HCT116 (cell line): Measurements from ENCODE around the gene ADAM8.

Experiments used
- CBX3 ChIP-seq: IDR thresholded peaks from 2 replicates; pipeline ENCODE4 v1.6.1; 2012; ENCODE audit warnings: low read depth
- ELF1 ChIP-seq: IDR thresholded peaks from 2 replicates; pipeline ENCODE4 v1.6.1; 2012; ENCODE audit warnings: low read depth, borderline replicate concordance
- EZH2 ChIP-seq: fragments of 200-600 bp; sonication (generic); IDR thresholded peaks from 2 replicates; pipeline ENCODE4 v1.6.1; 2017; ENCODE audit warnings: antibody characterized with exemption, mixed run types
- EZH2phosphoT487 ChIP-seq: fragments of 200-600 bp; IDR thresholded peaks from 2 replicates; pipeline ENCODE4 v1.6.1; 2018; ENCODE audit warnings: antibody characterized with exemption, borderline replicate concordance
- POLR2A ChIP-seq: IDR thresholded peaks from 2 replicates; pipeline ENCODE4 v1.7.0; 2011; ENCODE audit warnings: borderline replicate concordance; ENCODE audit not compliant: insufficient read depth, insufficient read length; ENCODE audit errors: extremely low read depth
- POLR2AphosphoS5 ChIP-seq: IDR thresholded peaks from 2 replicates; pipeline ENCODE4 v1.6.1; 2011; ENCODE audit warnings: mild to moderate bottlenecking, low read depth, low read length, moderate library complexity
- SIN3A ChIP-seq: IDR thresholded peaks from 2 replicates; pipeline ENCODE4 v1.6.1; 2012; ENCODE audit warnings: low read depth
- SP1 ChIP-seq: IDR thresholded peaks from 2 replicates; pipeline ENCODE4 v1.6.1; 2012; ENCODE audit warnings: low read depth
- YY1 ChIP-seq: IDR thresholded peaks from 2 replicates; pipeline ENCODE4 v1.6.1; 2011; ENCODE audit warnings: low read length, low read depth, moderate library complexity, mild to moderate bottlenecking; ENCODE audit not compliant: insufficient replicate concordance; ENCODE audit errors: extremely low read depth
- TF ChIP-seq, protein P1 (sequence below), 3 experiments: fragments of 200-600 bp in 1 of 3; sonication (generic) in 1 of 3; IDR thresholded peaks in 2 of 3; conservative IDR thresholded peaks in 1 of 3; 2 replicates each; pipeline ENCODE4 v1.5.1; 2012 to 2017; ENCODE audit warnings: low read depth in 2 of 3, low read length in 2 of 3, antibody characterized with exemption in 1 of 3, borderline replicate concordance in 1 of 3, control low read depth in 1 of 3, mild to moderate bottlenecking in 1 of 3, mixed read lengths in 1 of 3, mixed run types in 1 of 3, moderate library complexity in 1 of 3; ENCODE audit not compliant: insufficient read depth in 1 of 3
- TF ChIP-seq, protein P2 (sequence below): IDR thresholded peaks from 2 replicates; pipeline ENCODE4 v1.6.1; 2012
- TF ChIP-seq, protein P3 (sequence below): IDR thresholded peaks from 2 replicates; pipeline ENCODE4 v1.6.1; 2012; ENCODE audit warnings: low read depth

DNA sequence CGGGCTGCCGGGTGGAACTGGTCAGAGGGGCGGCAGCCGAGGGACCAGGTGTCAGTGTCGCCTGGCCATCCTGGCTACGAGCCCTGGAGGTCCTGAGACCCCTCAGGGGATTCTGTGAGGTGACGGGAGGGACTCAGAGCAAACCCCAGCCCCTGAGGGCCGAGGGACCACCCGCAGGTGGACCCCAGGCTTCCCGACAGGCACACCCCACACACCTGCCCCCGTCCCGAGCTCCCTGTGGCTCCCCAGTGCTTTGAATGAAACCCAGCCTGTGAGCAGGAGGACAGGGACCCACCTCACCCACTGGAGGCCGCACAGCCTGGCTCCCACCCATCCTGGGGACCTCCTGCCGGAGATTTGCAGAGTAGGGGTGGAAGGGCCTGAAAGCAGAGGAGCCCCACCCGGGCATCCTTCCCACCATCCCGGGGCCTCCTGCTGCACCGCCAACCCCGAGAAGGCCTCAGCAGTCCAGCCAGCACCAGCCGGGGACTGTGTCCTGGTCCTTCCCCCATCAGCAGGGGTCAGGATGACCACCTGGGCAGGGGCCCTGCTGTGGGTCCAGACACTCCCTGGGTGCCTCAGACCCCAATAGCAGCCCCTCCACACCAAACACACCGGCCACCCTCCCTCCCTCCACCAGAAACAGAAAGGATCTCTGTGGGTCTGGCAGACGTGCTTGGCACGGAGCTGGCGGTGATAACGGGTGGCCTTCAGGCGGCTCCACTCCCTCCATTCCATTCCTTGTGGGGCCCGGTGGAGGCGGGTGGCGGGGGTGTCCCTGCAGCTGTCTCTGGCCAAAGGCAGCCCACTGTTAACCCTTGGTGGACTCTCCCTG is 25.1 kb downstream of the ADAM8 start:
- TF ChIP-seq SP1, result no peak
- no peak for TF ChIP-seq EZH2phosphoT487
- TF ChIP-seq EZH2, result no peak
- TF ChIP-seq POLR2A, result no peak
- TF ChIP-seq POLR2AphosphoS5, result no peak
- no peak for TF ChIP-seq CBX3
- TF ChIP-seq YY1, result no peak
- TF ChIP-seq, protein P1, sequence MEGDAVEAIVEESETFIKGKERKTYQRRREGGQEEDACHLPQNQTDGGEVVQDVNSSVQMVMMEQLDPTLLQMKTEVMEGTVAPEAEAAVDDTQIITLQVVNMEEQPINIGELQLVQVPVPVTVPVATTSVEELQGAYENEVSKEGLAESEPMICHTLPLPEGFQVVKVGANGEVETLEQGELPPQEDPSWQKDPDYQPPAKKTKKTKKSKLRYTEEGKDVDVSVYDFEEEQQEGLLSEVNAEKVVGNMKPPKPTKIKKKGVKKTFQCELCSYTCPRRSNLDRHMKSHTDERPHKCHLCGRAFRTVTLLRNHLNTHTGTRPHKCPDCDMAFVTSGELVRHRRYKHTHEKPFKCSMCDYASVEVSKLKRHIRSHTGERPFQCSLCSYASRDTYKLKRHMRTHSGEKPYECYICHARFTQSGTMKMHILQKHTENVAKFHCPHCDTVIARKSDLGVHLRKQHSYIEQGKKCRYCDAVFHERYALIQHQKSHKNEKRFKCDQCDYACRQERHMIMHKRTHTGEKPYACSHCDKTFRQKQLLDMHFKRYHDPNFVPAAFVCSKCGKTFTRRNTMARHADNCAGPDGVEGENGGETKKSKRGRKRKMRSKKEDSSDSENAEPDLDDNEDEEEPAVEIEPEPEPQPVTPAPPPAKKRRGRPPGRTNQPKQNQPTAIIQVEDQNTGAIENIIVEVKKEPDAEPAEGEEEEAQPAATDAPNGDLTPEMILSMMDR (IDR thresholded peaks at IDR 0.05 in 2 of 3, conservative IDR thresholded peaks at IDR 0.05 in 1 of 3; ENCODE audit: borderline replicate concordance in 1 of 3, insufficient read depth in 1 of 3, low read depth in 2 of 3, low read length in 2 of 3), result no peak
- no peak for TF ChIP-seq SIN3A
- TF ChIP-seq ELF1, result no peak
- TF ChIP-seq, protein P2, sequence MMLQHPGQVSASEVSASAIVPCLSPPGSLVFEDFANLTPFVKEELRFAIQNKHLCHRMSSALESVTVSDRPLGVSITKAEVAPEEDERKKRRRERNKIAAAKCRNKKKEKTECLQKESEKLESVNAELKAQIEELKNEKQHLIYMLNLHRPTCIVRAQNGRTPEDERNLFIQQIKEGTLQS, result no peak
- TF ChIP-seq, protein P3, sequence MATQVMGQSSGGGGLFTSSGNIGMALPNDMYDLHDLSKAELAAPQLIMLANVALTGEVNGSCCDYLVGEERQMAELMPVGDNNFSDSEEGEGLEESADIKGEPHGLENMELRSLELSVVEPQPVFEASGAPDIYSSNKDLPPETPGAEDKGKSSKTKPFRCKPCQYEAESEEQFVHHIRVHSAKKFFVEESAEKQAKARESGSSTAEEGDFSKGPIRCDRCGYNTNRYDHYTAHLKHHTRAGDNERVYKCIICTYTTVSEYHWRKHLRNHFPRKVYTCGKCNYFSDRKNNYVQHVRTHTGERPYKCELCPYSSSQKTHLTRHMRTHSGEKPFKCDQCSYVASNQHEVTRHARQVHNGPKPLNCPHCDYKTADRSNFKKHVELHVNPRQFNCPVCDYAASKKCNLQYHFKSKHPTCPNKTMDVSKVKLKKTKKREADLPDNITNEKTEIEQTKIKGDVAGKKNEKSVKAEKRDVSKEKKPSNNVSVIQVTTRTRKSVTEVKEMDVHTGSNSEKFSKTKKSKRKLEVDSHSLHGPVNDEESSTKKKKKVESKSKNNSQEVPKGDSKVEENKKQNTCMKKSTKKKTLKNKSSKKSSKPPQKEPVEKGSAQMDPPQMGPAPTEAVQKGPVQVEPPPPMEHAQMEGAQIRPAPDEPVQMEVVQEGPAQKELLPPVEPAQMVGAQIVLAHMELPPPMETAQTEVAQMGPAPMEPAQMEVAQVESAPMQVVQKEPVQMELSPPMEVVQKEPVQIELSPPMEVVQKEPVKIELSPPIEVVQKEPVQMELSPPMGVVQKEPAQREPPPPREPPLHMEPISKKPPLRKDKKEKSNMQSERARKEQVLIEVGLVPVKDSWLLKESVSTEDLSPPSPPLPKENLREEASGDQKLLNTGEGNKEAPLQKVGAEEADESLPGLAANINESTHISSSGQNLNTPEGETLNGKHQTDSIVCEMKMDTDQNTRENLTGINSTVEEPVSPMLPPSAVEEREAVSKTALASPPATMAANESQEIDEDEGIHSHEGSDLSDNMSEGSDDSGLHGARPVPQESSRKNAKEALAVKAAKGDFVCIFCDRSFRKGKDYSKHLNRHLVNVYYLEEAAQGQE, result no peak
